HL-60 (cell line): ENCODE measurements around the gene CLDN10.

Experiments used
- DNase-seq, 2 experiments: peaks; one replicate each; pipeline ENCODE4 v3.0.0-alpha.2; 2010 to 2020; ENCODE audit warnings: low read depth in 1 of 2, low spot score in 1 of 2
- H3K27ac ChIP-seq: fragments of 250-450 bp; sonication (Bioruptor Pico); replicated peaks from 2 replicates; pipeline ENCODE4 v1.5.1; 2020; ENCODE audit warnings: mild to moderate bottlenecking, moderate library complexity
- H3K27me3 ChIP-seq: fragments of 250-450 bp; sonication (Bioruptor Pico); 2 replicates; pipeline ENCODE4 v1.5.1; 2021; ENCODE audit warnings: mild to moderate bottlenecking, moderate library complexity; ENCODE audit not compliant: insufficient read depth, poor library complexity, severe bottlenecking
- H3K4me3 ChIP-seq: replicated peaks from 2 replicates; pipeline ENCODE4 v1.5.1; 2011; ENCODE audit warnings: mild to moderate bottlenecking, control low read depth, low read length; ENCODE audit not compliant: insufficient read depth
- CTCF ChIP-seq: IDR thresholded peaks from one replicate; pipeline ENCODE4 v1.5.1; 2011; ENCODE audit warnings: low read length, control low read depth, inconsistent platforms; ENCODE audit not compliant: insufficient read depth
- GABPA ChIP-seq: IDR thresholded peaks from 2 replicates; pipeline ENCODE4 v1.6.1; 2012; ENCODE audit warnings: low read depth
- POLR2AphosphoS5 ChIP-seq: IDR thresholded peaks from 2 replicates; pipeline ENCODE4 v1.6.1; 2012; ENCODE audit warnings: low read depth
- SPI1 ChIP-seq: IDR thresholded peaks from 2 replicates; pipeline ENCODE4 v1.6.1; 2012; ENCODE audit warnings: low read depth, mild to moderate bottlenecking, borderline replicate concordance
- TF ChIP-seq, protein P1 (sequence below): IDR thresholded peaks from 2 replicates; pipeline ENCODE4 v1.6.1; 2012; ENCODE audit warnings: low read depth; ENCODE audit not compliant: insufficient replicate concordance

CLDN10 gene

GRCh38 chr13:95530178-95530577, 22.3 kb upstream of the CLDN10 start:
- DNase-seq = peak; percentile 41 to 88
- TF ChIP-seq SPI1 = no peak
- peak; percentile 54 for TF ChIP-seq POLR2AphosphoS5
- TF ChIP-seq GABPA = 0 out of 2 replicates have a peak, but pooled peaks have one; percentile 38
- TF ChIP-seq, protein P1, sequence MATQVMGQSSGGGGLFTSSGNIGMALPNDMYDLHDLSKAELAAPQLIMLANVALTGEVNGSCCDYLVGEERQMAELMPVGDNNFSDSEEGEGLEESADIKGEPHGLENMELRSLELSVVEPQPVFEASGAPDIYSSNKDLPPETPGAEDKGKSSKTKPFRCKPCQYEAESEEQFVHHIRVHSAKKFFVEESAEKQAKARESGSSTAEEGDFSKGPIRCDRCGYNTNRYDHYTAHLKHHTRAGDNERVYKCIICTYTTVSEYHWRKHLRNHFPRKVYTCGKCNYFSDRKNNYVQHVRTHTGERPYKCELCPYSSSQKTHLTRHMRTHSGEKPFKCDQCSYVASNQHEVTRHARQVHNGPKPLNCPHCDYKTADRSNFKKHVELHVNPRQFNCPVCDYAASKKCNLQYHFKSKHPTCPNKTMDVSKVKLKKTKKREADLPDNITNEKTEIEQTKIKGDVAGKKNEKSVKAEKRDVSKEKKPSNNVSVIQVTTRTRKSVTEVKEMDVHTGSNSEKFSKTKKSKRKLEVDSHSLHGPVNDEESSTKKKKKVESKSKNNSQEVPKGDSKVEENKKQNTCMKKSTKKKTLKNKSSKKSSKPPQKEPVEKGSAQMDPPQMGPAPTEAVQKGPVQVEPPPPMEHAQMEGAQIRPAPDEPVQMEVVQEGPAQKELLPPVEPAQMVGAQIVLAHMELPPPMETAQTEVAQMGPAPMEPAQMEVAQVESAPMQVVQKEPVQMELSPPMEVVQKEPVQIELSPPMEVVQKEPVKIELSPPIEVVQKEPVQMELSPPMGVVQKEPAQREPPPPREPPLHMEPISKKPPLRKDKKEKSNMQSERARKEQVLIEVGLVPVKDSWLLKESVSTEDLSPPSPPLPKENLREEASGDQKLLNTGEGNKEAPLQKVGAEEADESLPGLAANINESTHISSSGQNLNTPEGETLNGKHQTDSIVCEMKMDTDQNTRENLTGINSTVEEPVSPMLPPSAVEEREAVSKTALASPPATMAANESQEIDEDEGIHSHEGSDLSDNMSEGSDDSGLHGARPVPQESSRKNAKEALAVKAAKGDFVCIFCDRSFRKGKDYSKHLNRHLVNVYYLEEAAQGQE = no peak
- H3K27me3 ChIP-seq = no peaks in the 10 kb centered on the region
- no peak overlapping the region for H3K4me3 ChIP-seq
- H3K27ac ChIP-seq = peak overlapping the region; percentile 36

GRCh38 chr13:95533545-95534160, 18.9 kb upstream of the CLDN10 start:
- no peak for DNase-seq
- Histone ChIP-seq H3K27me3 (no peaks in the 10 kb centered on the region), H3K27ac (no peak overlapping the region), H3K4me3 (no peak overlapping the region)
- TF ChIP-seq SPI1 = no peak
- no peak for TF ChIP-seq POLR2AphosphoS5
- no peak for TF ChIP-seq CTCF
- TF ChIP-seq, protein P1 = no peak
- no peak for TF ChIP-seq GABPA

DNA sequence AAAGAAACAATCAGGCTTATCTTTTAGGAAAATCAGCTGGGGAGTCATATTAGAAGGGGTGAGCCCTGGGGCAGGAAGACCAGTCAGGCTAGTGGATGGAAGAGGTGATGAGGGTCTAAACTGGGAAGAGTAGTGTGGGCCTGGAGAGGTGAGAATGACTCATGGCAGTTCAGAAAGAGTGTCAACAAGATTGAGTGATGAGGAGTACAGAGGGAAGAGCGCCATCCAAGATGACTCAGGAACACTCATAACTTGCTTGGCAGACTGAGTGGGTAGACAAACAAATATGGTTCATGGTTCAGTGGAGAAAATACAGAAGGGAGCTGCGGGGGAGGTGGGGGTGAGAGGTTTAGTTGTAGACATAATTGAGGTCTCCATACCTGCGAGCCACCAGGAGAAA, 17.3 kb upstream of the CLDN10 start:
- H3K4me3 ChIP-seq = no peak overlapping the region
- no peak overlapping the region for H3K27ac ChIP-seq
- no peak for DNase-seq
- no peaks in the 10 kb centered on the region for H3K27me3 ChIP-seq
- TF ChIP-seq, protein P1 = no peak
- TF ChIP-seq POLR2AphosphoS5 = no peak

GRCh38 chr13:95536632-95537241, 15.8 kb upstream of the CLDN10 start:
- Histone ChIP-seq H3K4me3 (no peak overlapping the region), H3K27me3 (no peaks in the 10 kb centered on the region), H3K27ac (no peak overlapping the region)
- TF ChIP-seq CTCF = peak; percentile 8
- TF ChIP-seq POLR2AphosphoS5 = no peak
- no peak for DNase-seq
